ENCODE measurements around the gene SLAMF9.

SLAMF9 gene

DNA sequence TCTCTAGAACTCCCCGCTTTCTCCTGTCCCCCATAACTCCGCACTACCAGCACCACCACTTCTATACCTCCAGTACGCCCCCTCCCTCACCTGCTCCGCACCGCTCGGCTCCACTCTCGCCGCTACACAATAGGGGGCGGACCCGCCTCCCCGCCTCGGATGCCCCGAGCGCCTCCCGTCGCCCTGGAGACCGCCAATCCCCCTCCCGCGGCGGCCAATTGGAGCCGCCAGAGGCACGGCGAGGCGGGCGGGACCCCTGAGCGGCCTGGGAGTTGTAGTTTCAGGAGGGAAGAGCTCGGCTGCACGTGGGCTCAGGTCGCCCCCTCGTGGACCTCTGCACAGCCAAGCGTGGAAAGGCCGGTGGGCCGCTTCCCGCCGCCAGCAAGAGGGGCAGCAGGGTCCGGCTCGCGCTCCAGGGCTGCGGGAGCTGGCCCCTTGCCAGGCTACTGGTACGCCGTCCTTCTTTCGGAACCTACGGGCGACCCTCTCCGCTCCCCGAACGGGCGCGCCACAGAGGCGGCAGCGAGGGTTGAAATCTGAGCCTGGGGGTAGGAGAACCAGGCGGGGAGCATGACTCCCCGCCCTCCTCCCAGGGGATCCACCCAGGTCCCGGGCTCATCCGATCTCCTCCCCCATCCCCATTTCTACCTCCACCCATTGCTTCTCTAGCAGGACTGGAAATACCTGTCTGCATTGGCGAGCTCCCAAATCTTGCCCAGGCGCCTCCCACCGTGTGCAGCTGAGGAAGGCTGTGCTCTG, 8.4 kb downstream of the SLAMF9 start, which contains the start of gene IGSF9:
Gene IGSF9 (minus strand): TSS at position 131 of the 759 bp plus-strand sequence. CDS start 2,159 bp downstream, outside the sequence.
- DNase-seq: peak; percentile 95

DNA sequence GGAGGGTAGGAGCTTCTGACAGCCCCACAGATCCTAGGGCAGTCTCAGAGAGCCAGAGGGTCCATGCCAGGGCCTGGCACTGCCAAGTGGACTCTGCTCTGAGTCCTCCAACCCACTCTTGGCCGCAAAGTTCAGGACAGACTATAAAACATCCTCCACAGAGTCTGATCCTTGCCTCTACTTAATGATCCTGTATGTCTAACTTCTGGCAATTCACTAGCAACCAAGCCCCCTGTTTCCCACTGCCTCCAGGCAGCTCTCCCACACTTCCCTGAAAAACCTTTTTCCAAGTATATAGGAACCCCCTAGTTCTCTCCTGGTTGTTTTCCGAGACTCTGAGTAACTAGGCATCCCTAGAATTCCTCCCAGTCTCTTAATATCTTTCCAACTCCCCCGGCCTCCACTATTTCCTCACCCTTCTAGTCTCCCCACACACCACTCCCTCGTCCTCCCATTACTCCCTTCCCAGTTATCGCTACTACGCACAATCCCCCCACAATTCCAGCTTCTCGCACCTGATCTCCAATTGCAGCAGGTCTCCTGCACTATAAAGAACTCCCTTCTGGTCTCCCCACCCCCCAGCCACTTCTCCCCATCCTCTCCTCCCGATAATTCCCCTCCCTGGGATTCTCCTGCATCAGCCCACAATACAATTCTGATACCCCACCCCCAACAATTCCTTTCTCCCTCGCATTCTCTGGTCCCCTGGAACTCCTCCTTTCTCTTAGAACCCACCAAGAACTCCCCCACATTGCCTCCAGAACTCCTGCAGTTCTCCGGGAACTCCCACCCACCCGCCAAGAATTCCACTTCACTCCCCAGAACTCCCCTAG, 9.2 kb downstream of the SLAMF9 start:
- DNase-seq: peak; percentile 53

DNA sequence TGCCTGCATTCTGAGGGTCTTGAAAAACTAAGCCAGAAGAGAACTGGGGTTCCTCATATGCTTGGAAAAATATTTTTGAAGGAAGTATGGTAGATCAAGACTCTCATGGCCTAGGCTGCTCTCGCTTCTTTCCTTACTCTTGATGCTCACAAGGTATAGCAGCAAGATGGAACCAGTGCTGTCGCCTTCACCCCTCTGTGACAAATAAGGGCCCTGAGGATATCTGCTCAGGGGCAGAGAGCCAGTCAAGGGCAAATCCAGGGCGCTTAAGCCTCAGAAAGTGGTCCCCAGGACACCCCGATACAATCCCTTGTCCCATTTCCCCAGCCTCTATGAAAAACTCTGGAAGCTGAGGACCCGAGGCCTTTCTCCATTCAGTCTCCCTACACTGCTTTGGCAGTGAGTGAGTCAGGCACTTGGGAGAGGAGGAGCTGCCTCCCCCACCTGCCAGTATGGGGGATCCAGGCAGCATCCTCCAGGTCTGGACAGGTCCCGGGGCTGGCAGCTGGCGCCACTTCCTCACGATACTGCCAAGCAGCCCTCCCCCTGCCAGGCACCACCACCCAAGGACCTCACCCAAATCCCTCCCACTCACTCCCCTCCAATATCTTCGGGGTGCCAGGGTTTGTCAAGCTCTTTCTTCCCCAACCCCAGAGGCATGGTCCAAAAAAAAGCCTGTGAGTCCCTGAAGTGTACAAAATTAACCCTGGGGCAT, 10.0 kb downstream of the SLAMF9 start:
- peak; percentile 82 for DNase-seq

DNA sequence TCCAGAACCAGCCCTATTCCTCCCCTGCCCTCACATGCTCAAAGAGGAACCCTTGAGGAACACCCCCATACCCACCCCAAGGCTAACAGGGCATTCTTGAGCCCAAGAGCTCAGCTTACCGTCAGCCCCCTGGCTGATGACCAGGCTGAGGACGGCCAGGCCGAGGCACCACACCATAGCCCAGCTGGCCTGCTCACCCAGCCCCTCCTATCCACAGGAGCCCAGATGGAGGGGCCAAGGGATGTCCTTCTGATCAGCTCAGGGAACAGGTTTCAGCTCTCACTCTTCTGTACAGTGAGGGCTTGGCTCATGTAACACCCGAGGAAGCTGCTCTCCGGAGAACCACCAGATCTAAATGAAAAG, 10.8 kb downstream of the SLAMF9 start:
- DNase-seq: no peak

DNA sequence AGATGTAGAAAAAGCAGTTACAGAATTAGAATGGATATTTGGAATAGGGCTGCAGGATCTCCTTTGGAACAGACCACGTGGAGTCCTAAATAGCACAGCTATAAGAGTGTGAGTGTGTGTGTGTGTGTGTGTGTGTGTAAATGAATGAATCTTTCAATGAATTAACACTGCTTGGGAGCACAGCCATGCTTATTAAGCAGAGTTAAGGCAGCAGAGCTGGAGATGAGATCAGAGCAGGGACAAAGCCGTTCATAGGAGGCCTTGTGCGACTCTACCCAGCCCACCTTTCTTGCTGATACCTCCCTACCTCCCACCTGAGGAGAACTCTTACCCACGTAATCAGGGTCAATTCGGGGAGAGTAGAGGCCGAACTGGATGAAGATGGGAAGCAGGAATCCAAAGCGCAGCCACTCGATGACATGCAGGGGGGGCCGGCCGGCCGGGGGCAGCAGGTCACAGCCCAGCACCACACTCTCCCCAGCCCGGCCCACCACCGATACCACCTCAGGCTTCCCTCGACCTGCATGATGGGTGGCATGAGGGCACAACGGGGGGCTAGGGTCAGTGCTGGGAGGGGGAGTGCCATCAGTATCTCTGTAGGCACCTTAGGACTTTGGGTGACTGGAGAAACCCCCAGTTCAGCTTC, 11.3 kb downstream of the SLAMF9 start:
- no peak for DNase-seq

DNA sequence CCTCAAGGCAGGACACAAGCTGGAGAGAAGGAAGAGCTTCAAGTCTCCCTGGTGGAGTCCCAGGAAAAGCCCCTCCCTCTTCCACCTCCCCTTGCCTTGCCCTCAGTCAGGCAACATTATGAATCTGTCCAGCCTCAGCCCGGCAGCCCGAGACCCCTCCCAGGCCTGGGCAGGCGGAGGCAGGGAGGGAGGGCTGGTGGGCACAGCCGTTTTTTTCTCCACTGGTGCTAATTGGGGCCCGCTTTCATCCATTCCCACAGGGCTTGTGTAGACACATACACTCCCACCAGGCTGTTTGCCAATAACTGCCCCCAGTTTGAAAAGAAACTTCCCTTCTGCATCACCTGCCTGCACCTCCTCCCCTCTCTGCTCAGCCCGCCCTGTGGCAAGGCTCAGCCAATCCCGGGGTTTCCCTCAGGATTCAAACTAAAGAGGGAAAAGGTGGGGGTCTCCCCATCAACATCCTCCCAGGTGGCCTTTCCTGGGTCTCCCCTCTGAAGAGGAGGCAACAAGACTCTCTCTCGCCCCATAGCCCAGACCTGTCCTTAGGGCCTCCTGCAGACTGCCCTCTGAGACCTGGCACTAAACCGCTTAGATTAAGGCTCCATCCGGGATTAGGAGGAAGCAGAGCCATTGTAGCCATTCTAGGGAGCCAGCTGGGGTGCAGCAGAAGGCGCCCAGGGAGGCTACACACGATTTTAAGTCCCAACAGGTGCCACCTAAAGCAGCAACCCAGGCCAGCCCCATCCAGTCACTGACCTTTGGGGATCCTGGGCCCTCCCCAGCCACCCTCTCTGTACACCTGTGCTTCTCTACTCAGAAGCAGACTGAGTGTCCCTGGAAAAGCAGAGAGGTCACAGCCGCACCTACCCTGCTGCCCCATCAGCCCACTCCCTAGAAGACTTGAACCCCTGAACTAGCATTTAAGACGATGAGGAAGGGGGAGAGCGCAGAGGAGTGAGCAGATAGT, 12.2 kb downstream of the SLAMF9 start:
- DNase-seq: peak; percentile 30

DNA sequence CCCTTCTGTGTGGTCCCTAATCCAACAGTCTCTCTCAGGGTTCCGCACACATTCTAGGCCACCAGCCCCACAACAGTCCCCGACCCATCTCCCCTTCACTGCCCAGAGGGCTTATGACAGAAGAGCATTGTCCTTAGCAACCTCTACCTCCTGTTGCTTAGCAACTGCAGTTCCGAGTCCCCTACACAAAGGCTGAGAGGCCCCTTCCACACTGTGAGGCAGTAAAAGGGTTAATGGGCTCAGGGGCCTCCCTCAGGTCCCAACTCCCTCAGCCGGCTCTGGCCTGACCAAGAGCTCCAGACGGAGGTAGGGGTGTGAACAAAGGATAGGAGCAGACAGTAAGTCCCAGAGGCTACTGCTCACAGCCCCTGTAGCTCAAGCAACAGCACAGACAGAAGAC, 12.9 kb downstream of the SLAMF9 start:
- no peak for DNase-seq

DNA sequence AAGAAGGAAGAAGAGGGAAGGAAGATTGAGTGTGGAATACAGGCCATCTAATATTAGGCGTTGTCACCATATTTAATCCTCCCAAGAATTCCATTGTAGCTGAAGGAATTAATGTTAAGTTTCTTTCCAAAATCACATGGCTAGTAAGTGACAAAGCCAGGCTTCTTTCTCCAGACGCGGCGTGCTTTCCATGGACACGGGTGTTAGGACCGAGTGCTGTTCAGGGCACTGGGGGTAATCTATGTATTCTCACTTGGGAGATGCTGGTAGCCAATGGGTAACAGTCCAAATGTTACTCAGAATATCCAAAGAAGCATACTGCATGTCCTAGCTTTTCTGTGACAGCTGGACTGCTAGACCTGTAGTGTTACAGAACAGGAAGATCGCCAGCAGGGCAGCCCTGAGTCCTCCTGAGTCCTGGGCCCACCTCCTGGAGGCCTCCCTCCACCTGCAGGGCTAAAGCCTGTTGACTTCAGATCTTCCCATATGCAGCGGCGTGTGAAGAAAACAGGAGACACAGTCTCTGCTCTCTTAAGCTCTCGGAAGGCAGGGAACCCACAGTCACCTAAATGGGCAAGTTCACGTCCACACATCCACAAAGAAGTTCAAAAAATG, 13.9 kb downstream of the SLAMF9 start:
- DNase-seq: no peak

DNA sequence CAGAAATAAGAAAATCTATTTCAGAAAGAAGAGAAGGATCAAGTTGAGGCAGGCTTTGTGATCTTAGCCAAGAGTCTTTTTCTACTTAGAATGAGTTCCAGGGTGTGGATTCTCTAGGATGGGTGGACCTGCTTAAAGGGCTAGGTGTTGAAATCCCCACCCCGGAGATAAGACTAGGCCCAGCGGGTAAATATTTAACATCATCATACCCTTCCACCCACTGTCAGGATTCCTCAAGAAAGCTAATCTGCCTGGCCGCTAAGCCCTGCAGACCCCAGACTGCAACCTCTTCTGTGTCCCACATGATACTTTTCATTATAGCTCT, 14.4 kb downstream of the SLAMF9 start:
- DNase-seq: no peak

DNA sequence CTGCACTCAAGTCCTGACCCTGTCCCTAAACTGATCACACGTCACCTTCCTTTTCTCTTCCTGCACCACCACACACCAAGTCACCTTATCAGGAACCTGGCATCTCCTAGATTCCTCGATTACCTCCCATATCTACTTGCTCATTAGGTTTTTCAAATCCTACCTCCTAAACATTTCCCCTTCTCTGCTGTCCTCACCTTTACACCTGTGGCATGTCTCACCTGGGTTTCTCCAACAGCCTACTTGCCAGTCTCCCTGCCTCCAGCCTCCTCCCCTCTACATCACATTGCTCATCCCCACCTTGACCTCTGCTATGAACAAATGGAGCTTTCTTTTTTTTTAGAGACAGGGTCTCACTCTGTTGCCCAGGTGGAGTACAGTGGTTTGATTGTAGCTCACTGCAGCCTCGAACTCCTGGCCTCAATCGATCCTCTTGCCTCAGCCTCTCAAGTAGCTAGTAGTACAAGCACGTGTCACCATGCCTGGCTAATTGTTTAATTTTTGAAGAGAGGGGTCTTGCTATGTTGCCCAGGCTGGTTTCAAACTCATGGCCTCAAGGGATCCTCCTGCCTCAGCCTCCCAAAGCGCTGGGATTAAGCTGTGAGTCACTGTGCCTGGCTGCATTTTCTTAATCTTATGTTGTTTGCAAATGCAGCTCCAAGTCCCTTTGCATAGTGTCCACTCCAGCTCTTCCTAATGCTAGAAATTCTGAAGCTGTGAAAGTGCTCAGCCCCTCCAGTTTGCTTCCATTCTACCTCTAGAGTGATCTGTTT, 14.9 kb downstream of the SLAMF9 start:
- no peak for DNase-seq

DNA sequence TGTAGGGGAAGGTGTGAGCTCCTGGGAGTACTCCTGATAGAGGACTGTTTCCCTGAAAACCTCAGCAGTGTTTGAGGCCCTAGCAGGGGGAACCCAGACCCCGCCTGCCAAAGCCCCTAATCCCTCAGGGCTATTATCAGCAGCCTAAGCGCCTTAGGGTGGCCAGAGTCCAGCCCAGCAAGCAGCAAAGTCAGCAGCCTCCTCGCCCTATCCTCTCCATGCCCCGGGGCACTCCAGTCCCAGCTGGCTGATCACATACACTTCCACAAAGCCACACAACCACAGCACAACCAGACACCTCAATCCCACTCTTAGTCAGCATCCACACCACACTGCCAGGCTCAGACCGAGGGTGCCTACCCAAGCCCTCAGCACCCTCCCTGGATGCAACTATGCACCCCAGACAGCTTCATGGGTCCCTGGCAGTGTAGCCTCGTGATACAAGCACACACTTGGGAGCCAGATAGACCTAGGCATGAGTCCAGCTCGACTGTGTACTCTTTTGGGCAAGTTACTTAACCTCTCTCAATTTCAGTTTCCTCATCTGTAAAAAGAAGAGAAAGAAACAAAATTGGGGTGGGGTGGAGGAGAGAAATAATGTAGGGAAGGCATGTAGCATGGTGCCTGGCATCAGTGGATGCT, 15.7 kb downstream of the SLAMF9 start:
- no peak for DNase-seq

DNA sequence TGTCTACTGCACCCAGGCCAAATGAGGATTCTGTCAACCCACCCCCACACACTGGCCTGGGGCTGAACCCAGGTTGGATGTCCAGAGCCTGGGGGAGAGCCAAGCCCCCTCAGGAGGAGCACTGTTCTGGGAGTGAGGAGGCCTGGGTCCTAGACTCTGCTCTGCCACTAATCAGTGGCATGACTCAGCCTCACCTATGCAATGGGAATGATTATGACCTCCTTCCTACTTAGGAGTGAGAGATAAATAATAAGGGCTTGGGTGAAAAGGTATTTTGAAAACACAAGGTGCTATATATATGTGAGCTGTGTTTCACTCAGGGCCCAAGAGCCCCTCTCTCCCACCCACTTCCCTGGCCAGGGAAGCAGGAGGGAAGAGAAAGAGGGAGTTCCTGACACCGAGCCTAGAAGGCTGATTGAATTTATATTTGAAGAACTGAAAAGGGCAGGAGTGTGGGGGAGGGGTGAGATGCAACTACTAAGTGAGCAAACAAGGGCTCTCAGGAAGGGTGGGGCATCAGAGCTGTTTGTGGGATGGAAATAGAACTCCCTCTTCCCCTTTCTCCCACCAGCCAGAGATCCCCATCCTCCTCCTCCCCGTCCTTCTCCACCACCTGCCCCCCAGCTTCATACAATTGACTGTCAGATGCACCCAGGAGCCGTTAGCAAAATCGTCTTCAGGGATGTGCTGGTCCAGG, 16.8 kb downstream of the SLAMF9 start:
- no peak for DNase-seq

DNA sequence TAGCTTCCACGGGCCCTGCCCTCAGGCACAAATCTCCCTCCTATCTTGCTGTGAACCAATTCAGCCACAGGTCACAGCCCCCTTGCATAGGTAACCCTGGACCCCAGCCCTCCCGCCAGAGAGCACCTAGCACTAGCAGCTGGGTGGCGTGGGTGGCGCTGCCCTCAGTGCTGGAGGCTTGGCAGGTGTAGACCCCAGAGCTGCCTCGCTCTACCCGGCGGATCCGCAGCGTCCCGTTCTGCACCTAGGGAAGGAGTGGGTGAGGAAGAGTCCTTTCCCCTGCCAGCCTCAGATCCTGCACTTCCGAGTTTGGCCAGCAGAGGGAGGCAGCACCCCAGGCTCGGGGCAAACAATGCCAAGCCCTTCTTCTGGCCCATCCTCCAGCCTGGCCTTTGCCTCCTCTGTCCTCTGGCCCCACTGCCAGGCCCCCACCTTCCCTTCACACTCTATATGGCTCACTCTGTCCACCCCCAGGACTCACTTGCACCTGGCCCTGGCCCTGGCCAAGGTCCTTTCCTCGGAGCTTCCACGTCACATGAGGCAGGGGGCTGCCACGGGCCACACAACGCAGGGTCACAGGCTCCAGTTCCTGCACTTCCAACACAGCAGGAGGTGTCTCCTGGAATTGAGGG, 17.6 kb downstream of the SLAMF9 start:
- DNase-seq: peak; percentile 34

DNA sequence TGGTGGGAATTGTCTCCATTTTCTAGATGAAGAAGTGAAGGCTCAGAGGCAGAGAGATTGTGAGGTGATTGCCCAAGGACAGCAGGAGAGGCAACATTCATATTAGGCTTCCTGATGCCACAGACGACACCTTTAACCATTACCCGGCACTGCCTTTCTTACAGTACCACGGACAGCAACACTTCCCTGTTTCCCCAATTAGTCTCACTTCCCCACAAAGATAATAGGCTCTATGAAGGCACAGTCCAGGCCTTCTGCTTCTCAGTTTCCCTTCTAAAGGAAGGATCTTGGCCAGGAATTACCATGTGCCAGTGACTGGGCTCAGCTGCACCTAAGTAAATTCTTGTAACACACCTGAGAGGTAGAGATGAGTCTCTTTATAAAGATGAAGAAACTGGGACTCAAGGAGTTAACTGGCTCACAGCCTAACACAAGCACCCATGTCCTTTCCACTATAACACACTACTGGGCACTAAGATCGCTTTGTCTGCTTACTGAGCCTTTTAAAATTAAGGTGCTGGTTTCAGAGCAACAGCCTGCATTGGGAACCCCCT, 18.2 kb downstream of the SLAMF9 start:
- no peak for DNase-seq

DNA sequence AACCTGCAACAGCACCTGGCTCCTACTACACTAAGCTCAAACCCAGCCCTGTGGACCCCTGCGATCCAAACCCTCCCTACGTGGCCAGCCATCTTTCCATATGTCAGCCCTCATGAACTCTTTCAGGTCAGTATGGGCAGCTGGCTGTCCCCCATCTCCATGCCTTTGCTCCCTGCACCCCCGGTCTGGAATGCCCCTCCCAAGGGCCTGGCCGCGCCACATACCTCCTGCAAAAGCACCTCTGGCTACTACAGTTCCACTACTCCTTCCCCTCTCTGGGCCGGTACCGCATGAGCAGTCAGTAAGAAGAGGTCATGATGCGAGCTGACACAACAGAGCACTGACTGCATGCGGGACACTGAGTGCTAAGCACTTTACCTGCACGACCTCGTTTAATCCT, 18.7 kb downstream of the SLAMF9 start:
- no peak for DNase-seq

DNA sequence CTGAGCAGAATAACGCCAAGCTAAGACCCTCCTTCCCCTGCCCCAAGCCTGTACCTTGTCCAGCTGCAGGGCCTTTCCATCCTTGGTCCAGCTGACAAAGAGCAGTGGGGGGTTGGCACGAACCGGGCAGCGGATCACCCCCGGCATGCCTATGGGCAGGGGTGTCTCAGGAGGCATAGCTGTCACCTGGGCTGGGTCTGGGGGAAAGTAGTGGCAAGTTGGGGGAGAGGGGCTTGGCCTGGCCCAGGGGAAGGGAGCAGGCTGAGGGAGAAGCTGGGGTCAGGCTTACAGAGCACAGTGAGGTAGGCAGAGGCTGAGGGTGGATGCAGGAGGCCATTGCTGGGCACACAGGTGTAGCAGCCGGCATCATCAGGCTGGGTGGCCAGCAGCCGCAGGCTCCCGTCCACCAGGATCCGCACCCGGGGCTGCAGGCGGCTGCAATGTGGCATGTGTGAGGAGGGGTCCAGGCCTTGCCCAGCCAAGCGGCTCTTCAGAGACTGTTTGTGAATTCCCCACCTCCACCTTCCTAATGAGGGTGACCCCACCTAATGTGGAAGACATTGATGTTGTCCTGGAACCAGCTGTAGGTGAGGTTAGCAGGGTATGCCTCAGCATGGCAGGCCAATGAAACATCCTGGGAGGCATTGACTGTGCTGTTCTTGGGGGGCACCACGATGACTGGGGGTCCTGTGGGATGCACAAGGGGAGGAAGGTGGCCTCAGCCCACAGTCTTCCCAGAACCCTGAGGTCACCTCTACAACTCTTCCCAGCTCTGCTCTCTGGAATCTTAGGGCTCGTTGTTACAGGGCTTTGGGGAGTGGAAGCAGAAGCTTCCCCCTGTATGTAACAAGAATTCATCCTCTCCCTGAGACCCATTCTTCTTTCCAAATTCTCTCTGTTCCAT, 19.6 kb downstream of the SLAMF9 start:
- DNase-seq: no peak

DNA sequence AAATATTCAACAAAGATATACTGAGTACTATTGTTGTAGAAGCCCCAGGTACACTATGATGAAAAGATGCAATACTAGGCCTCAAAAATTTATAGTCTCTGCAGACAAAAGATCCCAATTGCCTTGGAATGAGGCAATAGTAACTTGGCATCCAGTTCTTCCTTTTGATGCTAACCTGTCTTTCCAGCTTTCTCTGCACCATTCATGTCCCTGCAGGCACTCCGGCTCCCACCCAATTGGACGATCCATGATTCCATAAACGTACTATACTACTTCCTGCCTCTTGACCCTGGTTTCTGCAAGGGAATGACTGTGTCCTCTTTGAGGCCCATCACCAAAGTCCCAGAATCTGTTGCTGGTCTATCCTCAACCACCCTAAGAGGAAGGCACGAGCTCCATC, 20.7 kb downstream of the SLAMF9 start:
- DNase-seq: no peak

Data from NCI-H2171 treated with DMSO at 0.1 percent for 48 hours (cell line).